GM21528 (cell line): Measurements from ENCODE around the gene SHTN1.

ENCODE experiments used
- ATAC-seq: cut with Tn5 transposase; IDR thresholded peaks from one replicate; pipeline ENCODE4 v1.9.1; 2021; ENCODE audit warnings: mild to moderate bottlenecking, moderate library complexity; ENCODE audit not compliant: unreplicated experiment, low FRiP score

The SHTN1 gene

DNA sequence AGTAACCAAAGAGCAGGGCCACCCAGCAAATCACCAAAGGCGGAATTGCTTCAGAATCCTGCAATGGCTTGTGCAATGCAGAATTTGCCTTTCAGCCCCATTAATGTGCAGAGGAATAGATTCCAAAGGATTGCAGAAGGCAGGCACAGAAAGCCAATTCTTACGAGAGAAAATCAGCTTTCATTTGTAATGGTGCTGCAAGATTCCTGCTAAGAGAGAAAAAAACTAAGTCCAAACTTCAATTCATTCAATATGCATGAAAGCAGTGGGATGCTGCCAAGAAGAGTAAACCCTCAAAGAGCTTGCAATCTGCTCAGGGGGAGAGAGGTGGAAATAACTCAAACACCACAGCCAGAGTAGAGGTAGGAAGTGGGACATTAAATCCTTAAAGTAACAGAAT, 85.3 kb downstream of the SHTN1 start:
- ATAC-seq: no peak

DNA sequence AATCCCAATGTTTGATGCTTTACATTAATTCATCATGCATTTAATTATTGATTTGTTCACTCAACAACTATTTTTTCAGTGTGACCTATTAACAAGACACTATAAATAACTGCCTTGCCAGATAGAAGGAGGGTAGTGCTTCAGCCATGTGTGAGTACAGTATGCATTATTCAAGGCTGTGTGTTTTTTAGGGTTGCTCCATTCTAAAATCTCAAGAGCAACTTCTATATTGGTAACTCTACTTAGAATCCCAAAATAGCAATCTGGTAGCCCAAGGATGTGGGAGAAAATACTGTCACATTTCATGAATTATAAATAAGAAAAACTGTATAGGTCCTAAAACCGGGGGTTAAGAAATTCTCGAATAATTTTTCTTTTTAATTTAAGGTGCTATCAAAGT, 85.8 kb downstream of the SHTN1 start:
- no peak for ATAC-seq

DNA sequence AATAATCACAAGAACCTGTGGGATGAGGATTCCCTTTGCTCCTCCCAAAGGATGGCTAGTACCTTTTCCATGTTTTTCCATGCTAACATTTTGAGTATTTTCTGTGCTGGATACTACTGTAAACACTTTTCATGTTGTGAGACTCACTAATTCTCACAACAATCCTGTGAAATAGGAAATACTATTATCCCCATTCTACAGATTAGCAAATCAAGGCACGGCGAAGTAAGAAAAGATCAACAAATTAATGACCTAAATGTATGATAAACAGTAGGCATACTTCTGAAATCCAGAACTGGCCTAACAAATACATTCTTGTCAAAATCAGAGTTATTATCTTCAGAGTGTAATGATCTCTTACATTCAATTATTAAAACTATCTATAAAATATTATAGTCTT, 86.4 kb downstream of the SHTN1 start:
- no peak for ATAC-seq

DNA sequence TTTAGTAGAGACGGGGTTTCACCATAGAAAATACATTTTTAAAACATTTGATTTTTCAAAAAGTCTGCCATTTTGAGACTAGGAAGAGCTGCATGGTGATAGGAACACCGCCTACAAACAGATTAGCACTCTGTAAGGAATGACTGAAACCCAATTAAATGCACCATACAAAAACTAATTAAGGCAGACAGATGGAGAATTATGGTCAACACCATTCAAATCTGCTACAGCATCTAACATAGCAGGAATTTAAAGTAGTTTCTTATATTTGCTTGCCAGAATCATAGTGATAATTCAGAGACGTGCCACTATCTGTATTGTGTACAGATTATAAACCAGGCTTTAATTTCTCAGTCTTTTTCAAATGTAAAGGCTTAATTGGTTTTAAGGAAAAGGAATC, 87.5 kb downstream of the SHTN1 start:
- ATAC-seq: no peak

DNA sequence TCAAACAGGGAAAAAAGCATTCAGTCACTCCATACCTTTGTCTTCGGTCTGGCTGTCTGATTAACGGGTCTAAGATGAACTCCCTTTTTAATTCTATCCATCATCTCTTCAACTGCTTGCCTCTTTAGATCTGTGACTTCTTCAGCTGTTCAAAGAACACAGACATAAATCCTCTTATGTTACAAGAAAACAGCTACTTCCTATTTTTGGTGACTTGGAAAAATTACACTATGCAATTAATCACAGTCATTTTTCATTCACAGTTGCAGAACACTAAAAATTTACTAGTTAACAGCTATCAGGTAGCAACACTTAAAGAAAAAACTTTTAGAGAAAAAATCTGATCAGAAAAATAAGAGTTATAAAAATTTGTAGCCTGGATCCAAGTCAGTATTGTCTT, 89.6 kb downstream of the SHTN1 start:
- ATAC-seq: no peak

DNA sequence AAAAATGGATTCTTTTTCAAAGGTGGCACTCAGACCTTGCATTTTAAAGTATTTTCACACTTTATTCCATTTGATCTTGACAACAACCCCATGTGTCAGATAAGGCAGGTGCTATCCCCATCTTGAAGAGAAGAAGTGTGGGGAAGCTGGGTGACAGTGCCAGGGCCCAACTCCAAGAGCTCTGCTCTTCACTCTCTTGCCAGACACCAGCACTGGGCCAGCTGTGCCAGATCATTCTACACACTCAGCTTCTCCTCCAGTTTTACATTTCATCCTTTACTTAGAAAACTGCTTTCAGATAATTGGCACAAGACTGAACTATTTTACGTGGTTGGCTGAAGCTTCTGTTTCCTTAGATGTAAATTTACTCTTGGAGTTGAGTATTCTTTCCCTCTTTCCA, 91.3 kb downstream of the SHTN1 start:
- ATAC-seq: no peak

DNA sequence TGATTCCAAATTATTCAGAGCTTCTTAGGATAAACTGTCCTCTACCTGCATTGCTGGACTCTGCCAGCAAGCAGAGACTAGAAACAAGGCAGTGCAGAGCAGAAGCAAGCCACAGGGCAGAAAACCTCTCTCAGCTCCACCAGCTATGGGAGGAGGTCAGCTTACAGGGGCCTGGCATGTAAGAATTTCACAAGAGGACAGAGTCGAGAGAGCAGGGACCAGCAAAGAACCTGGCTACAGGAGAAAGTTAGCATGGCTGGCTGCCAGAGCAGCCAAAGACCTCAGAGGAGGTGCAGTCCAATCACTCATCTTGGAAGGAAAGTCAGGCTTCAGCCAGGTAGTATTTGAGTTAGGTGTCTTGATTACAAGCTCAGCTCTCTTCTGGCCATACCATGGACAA, 92.8 kb downstream of the SHTN1 start:
- ATAC-seq: no peak

DNA sequence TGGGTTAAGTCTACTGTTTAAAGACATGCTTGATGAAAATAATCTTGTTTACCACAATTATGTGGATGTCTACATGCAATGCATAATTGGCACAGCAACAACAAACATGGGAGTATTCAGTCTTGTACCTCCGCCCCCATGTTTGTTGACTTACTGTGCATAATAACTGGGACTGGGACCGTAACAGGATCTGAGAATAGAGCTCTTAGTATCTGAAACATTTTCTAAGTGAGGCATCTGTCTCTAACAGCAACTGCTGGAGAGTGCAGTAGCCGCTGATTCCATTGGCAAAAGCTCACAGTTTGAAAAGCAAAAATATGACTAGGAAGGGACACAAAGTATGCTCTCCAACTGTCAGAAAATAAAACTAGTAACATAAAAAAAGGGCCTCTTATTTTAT, 94.1 kb downstream of the SHTN1 start:
- ATAC-seq: no peak

DNA sequence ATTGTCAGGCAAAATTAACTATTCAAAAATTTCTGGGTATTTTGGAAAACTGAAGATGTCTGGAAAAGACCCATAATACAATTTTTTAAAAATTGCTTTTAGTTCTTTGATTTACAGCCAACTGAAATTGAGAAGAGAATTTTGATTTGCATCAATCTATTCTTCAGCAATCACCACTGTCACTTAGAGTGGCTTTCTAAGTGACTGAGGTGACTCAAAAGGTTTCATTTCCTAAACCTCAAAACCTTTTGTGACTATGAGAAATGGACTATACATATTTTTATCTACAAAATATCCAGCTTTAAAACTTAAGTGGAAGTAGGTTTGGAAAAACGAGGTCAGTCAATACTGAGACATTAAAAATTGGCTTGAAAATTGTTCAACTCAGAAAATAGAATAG, 95.7 kb downstream of the SHTN1 start:
- ATAC-seq: no peak

DNA sequence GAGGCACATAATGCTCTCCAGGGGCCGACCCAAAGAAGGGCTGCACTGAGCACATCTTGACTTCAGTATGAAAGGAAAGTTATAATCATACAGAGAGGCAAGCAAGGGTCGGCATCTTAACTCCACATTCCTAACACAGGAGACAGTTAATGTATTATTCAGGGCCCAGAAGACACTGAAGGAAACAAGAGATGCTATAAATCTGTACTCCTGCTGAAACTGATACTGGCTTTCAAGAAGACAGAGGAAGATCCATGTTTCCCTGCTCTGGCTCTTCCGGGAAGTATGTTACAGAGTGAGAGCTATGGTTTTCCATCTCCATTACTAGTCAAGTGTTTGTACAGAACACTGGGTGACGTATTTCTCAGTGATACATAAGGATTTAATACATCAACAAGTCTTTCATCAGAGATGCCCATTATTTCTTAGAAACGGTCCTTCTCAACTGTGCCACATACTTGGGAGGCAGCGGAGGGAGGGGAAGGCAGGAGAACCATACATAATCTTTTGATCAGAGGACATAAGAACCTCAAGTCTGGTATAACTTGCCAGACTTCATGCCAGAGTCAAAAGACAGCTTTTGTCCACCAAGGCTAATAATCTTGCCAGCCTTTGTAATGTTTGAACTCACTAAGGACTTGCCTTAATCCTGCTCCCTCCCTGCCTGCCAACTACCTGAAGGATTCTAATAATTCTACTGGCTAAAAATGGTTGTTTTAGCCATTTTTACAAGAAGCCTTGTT, 97.6 kb downstream of the SHTN1 start:
- ATAC-seq: no peak

DNA sequence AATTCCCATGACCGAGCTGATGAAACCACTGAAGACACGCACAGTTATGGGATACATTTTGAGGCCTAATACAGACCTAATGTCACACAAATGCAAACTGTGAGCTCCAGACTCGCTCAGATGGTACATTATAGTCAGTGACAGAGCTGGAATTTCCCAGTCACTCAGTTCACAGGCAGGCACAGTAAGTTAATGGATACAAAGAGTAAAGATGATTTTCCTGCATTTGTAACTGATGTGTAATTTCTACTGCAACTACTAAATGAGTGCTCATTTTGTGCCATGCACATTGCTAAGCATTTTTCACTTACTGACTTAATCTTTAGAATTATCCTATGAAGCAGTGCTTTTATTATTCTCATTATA, 99.2 kb downstream of the SHTN1 start:
- ATAC-seq: no peak

DNA sequence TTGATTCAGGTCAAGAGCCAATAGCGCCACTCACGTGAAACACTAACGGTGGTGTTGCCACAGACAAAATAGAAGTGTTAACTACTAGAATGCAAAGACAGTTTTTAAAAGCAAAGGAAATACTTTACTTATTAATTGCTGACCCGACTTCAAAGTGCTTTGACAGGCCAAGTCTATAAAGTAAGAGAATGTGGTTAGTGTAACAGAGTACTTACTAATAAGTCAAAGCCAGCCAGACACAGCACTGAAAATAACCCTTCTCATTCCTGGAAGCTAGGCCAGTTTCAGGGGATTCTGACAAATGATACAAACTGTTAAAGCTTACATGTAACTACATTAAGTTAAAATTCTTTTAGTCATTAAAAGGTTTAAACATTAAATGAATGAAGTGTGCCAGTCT, 105.4 kb downstream of the SHTN1 start:
- no peak for ATAC-seq

DNA sequence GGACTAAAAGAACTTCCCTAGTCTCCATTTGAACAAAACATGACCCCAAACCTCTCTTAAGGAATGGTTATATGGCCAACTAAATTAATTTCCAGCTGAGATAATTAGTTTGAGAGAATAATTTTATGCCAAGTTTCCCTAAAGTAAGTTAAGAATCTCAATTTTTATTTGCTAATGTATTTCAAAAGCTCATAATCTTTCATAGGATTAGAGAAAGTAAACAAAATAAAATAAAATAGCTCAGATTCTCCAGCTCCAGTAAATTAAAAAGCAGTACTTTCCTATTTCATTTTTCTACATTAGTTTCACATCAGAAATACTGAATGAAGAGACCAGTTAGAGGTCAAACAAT, 111.3 kb downstream of the SHTN1 start:
- ATAC-seq: no peak

DNA sequence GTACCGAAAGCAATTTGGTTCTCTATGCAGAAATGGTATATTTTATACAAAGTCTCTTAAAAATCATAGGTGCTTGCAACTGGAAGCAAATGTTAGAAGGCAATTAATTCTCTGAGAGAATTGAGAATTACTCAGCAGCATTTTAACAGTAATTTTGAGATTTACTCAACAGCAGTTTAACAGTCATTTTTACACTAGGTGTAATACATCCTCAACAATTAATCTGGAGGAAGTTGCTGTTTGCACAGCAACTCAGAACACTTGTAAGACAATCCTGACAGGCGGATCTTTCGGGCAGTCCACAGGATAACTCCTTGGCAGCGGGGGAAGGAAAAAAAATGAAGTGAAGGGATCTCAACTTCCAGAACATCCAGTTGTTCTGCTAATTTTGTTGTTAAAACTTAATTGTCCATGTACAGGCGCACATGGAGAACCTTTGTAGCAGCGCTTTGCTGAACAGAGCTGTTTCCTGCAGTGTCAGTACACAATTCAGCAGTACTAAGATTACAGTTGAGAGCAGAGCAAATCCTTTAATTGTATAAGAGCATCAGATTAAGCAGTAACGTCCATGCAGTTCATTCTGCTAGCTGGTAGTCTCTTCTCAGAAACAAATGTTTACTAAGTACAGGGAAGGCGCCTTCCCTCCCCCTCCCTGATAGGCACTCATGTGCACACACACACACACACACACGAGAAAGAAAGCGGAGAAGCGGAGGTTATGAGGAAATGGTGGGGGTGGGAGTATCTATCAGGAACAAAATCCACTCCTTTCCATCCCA, 111.9 kb downstream of the SHTN1 start:
- ATAC-seq: no peak

DNA sequence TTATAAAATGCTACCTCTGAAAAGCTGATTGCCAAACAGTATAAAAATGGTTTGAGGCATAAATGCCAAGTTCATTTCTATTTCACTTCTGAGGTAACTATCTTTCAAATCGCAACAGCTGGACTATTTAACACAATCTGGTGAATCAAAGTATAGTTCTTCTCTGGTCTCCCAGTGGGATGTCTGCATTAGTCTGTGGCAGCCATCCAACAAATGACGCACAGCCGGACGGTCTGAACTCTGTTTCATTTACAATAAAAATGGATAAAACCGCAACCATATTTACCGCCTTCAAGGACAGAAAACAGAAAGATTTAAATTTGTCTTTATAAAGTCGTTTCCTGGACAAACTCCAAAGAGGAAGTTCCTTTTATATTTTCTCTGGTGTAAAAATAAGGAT, 113.8 kb downstream of the SHTN1 start:
- no peak for ATAC-seq

DNA sequence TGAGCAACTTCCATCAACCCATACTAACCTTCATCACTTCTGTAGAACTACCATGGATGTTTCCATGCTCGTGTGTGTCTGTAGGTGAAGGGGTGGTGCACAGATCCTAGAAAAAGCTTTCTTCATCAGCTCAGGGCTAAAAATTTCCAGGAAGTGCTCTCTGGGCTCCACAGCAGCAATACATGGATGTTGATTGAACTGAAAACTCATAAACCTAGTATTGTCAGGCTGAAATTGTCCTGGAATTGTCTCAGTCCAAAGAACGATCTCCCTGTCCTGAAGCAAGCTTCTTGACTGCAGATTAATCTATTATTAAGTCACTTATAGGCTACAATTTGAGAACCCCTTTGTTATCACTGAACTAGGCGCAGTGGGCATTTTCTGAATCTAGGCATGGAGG, 115.9 kb downstream of the SHTN1 start:
- no peak for ATAC-seq

DNA sequence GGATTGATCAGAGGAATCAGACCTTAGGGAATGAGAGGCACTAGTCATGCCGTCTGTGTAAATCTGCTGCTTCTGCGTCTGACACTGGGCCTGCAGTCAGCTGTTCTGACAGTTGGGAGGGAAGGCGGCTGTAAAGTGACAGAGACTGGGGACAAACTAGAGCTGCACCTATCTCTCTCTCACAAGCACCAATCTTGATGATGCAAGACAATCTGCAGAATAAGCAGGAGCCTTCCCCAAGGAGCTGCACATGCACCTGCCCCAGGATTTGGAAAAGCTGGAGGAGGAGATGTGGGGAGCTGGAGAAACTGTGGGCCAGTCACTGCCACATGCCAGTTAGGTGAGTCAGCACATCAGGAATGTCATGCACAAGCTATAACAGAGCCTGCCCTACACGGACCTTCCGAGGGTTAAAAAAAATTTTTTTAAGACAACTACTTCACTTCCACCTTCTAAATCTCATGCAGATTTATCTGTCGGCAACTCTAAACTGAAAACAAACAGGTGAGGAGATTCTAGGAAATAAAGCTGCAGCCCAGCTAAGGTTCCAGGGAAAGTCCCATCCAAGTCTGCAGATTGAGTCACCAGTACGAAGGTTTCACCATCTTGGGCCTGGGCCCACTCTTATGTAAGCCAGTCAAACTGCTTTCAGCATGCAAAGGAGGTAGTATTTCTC, 116.5 kb downstream of the SHTN1 start:
- no peak for ATAC-seq

DNA sequence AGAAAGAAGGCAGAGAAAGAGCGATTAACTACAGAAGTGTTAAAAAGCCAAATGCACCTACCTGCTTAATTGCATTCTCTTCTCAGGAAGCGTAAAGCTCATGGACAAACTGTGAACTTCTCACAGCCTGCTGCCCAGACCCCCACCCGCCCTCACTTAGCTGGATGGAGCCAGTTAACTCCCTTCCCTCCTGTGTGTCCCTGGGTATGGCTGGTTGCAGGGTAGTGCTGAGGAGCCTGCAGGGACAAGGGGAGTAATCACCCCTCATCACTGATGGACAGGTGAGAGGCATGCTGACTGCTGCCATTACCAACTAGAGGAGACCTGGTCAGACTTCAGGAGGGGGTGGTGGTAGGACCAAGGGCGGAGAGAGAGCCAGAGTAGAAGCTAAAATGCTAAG, 118.2 kb downstream of the SHTN1 start:
- no peak for ATAC-seq

DNA sequence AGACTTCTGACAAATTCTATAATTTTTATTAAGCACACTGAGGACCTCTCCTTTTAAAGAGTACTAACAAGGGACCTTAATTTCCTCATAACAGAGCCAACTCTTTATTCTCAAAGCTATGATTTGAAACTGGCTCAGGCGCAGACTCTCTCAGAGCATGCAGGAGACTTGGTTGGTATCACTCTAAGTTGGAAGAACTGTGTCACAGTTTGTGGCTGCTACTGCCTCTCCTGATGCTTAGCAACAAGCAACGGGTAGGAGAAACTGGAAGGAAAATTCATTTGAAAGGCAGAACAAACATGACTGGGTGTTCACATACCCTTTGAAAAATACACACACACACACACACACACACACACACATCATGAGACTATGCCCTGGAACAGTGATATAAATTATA, 122.3 kb downstream of the SHTN1 start:
- no peak for ATAC-seq

DNA sequence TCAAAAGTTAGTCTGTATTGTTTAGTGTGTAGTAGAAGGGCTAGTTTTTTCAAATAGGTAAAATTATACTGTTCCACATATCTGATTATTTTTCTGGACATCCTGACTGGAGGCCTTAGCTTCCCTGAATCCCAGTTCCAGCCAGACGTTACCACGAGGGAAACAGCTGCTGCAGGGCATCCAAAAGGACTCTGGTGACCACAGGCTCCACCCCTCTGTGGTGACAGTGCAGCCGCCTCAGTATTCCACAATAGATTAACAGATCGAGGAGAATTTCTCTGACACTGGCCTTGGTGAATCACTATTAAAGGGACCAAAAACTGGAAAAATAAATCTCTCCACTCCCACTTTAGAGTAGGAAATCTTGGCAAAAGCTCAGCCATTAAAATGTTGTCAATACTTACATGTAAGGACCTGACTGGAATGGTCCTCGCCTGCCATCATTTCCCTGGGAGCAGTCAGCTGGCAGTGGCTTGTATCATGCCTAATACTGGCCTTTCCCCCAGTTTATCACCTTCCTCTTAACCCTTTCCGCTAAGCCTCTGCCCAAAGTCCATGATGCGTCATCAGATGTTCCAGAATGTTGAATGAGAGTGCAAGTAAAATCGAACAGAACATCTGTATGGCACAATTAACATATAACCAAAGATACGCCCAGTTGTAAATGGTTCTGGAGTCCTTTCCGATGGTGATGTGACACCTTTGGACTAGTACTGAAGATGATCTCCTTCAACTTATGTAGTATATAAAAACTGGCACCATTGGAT, 124.1 kb downstream of the SHTN1 start:
- ATAC-seq: no peak

DNA sequence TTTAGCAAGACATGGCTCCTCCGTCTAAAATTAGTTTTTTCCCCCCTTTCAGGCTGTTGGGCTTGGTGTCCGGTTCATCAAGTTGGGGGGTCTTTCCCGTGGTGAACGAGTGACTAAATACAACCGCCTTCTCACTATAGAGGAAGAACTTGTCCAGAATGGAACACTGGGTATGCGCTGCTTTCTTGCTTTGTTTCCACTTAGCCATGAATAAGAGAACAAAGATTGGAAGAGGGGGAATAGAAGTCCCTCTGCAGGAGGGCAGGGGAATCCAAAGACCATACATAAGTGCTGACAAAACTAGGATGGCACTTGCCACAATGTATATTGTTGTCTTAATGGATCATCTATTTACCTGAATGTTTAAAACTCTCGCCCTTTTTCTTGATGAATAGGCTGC, 125.2 kb downstream of the SHTN1 start:
- no peak for ATAC-seq
